OCI-LY7 (cell line): ENCODE results near the gene TNPO1.

ENCODE experiments used
- EZH2phosphoT487 ChIP-seq: fragments of 200-600 bp; sonication (generic); IDR thresholded peaks from 2 replicates; pipeline ENCODE4 v1.6.1; 2018; ENCODE audit warnings: low read depth, borderline replicate concordance, mild to moderate bottlenecking, mixed run types, antibody characterized with exemption, low read length, moderate library complexity, mixed read lengths
- TF ChIP-seq, protein P1 (sequence below): fragments of 200-600 bp; sonication (generic); conservative IDR thresholded peaks from 2 replicates; pipeline ENCODE4 v1.5.1; 2014; ENCODE audit warnings: mild to moderate bottlenecking, antibody characterized with exemption, low read length, moderate library complexity, mixed read lengths

DNA sequence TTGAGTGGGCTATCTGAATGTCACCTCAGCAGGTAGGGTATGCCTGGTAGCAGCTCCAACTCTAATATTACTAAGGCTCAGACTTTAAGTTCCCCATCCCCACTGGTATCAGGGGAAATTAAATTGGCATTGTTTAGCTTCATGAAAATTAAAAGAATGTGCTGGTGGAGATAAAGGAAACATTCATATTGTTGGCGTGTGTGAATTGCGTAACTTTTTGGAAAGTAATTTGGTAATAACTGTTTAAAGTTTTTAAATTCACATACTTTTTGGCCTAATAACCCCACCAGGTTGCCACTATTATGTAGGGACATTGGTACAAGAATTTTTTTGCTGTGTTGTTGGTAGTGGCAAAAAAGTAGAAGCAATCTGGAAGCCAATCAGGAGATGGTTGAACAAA lies 29.4 kb downstream of the TNPO1 start:
- TF ChIP-seq, protein P1, sequence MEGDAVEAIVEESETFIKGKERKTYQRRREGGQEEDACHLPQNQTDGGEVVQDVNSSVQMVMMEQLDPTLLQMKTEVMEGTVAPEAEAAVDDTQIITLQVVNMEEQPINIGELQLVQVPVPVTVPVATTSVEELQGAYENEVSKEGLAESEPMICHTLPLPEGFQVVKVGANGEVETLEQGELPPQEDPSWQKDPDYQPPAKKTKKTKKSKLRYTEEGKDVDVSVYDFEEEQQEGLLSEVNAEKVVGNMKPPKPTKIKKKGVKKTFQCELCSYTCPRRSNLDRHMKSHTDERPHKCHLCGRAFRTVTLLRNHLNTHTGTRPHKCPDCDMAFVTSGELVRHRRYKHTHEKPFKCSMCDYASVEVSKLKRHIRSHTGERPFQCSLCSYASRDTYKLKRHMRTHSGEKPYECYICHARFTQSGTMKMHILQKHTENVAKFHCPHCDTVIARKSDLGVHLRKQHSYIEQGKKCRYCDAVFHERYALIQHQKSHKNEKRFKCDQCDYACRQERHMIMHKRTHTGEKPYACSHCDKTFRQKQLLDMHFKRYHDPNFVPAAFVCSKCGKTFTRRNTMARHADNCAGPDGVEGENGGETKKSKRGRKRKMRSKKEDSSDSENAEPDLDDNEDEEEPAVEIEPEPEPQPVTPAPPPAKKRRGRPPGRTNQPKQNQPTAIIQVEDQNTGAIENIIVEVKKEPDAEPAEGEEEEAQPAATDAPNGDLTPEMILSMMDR = no peak
- TF ChIP-seq EZH2phosphoT487 = no peak
